Measurements from ENCODE around the gene SIRT1.
"Not testable (repeated sequence)": the region's sequence is repeated elsewhere in the genome, so short reads cannot be mapped to it uniquely, and the experiment has no call there.

SIRT1 gene

DNA sequence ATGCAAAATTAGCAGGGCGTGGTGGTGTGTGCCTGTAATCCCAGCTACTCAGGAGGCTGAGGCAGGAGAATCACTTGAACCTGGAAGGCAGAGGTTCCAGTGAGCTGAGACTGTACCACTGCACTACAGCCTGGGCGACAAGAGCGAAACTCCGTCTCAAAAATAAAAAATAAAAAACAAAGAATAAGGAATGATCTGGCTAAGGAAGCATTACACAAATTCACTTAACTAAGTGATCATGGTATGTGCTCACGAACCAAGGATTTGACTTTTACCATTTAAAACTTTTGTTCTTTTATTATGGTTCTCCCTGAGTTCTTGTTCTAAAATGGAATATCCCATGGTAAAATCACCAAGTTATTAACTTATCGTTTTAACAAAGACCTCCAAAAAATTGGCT lies 71.2 kb downstream of the SIRT1 start:
- no CpG with 5 or more reads among the region's 6 CpGs for WGBS (ENCODE audit: extremely low coverage, insufficient coverage, insufficient read length)
- H3K18ac ChIP-seq (ENCODE audit: low read length) = no peak overlapping the region
- peaks cover 2 to 6% of the 10 kb centered on the region in 2 experiments for H3K36me3 ChIP-seq (ENCODE audit: control insufficient read depth in 1 of 2, insufficient read depth in 2 of 2, low read length in 2 of 2)

DNA sequence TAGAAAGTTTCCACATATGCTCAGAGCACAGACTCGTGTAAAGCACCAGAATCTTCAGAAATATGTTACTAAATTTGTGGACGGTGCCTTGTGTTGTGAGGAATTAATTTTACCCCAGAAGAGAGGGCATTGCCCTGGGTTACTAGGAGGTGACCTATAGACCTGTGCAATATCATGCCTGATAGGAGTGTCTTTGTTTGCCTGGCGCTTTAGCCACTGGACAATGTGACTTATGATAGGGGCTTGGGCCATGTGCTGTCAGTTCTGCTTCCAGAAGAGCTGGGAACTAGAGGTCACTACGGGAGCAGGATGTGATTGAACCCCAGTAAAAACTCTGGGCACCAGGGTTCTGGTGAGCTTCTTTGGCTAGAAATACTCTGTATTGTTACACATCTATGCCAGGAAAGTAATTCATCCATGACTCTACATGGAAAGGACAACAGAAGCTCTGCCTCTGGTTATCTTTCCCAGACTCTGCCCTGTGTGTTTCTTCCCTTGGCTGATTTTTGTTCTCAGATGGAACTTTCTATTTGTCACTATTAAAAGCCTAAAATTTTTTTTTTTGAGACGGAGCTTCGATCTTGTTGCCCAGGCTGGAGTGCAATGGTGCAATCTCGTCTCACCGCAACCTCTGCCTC lies 75.5 kb downstream of the SIRT1 start:
- H4K91ac ChIP-seq (ENCODE audit: low read depth, low read length) = no peak overlapping the region
- no peak overlapping the region for H4K12ac ChIP-seq (ENCODE audit: low read depth, low read length)
- no peak overlapping the region for H3K4me3 ChIP-seq (ENCODE audit: low read depth, low read length)
- H2AK5ac ChIP-seq (ENCODE audit: low read length) = no peak overlapping the region
- H3K9me3 ChIP-seq (ENCODE audit: insufficient read depth, low read depth, low read length) = no peaks in the 10 kb centered on the region
- no CpG with 5 or more reads among the region's 8 CpGs for WGBS (ENCODE audit: extremely low coverage, insufficient coverage, insufficient read length)
- no peak overlapping the region for H3K14ac ChIP-seq (ENCODE audit: low read length)
- DNase-seq = no peak
- H3K4me2 ChIP-seq (ENCODE audit: low read length) = no peak overlapping the region
- H3K27ac ChIP-seq (ENCODE audit: low read depth, low read length) = no peak overlapping the region
- no peaks in the 10 kb centered on the region for H3K79me2 ChIP-seq (ENCODE audit: control insufficient read depth, insufficient read depth, low read length, poor library complexity)
- no peak overlapping the region for H2BK5ac ChIP-seq (ENCODE audit: low read depth, low read length, poor library complexity)
- H2BK12ac ChIP-seq (ENCODE audit: low read length) = no peak overlapping the region
- peaks cover 2 to 6% of the 10 kb centered on the region in 2 experiments for H3K36me3 ChIP-seq (ENCODE audit: control insufficient read depth in 1 of 2, insufficient read depth in 2 of 2, low read length in 2 of 2)
- no peak overlapping the region for H3K9ac ChIP-seq (ENCODE audit: low read length)
- no peaks in the 10 kb centered on the region for H3K4me1 ChIP-seq (ENCODE audit: control insufficient read depth in 1 of 2, insufficient read depth in 2 of 2, low read length in 2 of 2)
- H3K79me1 ChIP-seq (ENCODE audit: low read length) = no peaks in the 10 kb centered on the region
- H3K27me3 ChIP-seq (ENCODE audit: insufficient read depth, low read length) = no peaks in the 10 kb centered on the region
- H3K23ac ChIP-seq (ENCODE audit: low read length) = no peak overlapping the region
- H4K8ac ChIP-seq (ENCODE audit: low read depth, low read length) = no peak overlapping the region
- no peak overlapping the region for H3K4ac ChIP-seq (ENCODE audit: low read depth, low read length)
- H3K18ac ChIP-seq (ENCODE audit: low read length) = no peak overlapping the region
- no peak overlapping the region for H2AFZ ChIP-seq (ENCODE audit: insufficient read depth, low read length, poor library complexity)
- H2BK120ac ChIP-seq (ENCODE audit: insufficient read depth, low read length, poor library complexity) = no peak overlapping the region

More for the DNA sequence above, 71.2 kb downstream of the SIRT1 start:
- Histone ChIP-seq H3K27ac (ENCODE audit: low read depth, low read length) (no peak overlapping the region), H2AFZ (ENCODE audit: insufficient read depth, low read length, poor library complexity) (no peak overlapping the region), H3K79me2 (ENCODE audit: control insufficient read depth, insufficient read depth, low read length, poor library complexity) (no peaks in the 10 kb centered on the region), H3K4ac (ENCODE audit: low read depth, low read length) (no peak overlapping the region), H3K9me3 (ENCODE audit: insufficient read depth, low read depth, low read length) (no peaks in the 10 kb centered on the region), H4K91ac (ENCODE audit: low read depth, low read length) (no peak overlapping the region), H2BK120ac (ENCODE audit: insufficient read depth, low read length, poor library complexity) (no peak overlapping the region), H3K27me3 (ENCODE audit: insufficient read depth, low read length) (no peaks in the 10 kb centered on the region), H3K23ac (ENCODE audit: low read length) (no peak overlapping the region), H3K79me1 (ENCODE audit: low read length) (no peaks in the 10 kb centered on the region), H2BK5ac (ENCODE audit: low read depth, low read length, poor library complexity) (no peak overlapping the region), H3K14ac (ENCODE audit: low read length) (no peak overlapping the region), H3K4me1 (ENCODE audit: control insufficient read depth in 1 of 2, insufficient read depth in 2 of 2, low read length in 2 of 2) (no peaks in the 10 kb centered on the region), H4K8ac (ENCODE audit: low read depth, low read length) (no peak overlapping the region), H2AK5ac (ENCODE audit: low read length) (no peak overlapping the region), H3K9ac (ENCODE audit: low read length) (no peak overlapping the region), H3K4me3 (ENCODE audit: low read depth, low read length) (no peak overlapping the region), H3K4me2 (ENCODE audit: low read length) (no peak overlapping the region), H4K12ac (ENCODE audit: low read depth, low read length) (no peak overlapping the region), H2BK12ac (ENCODE audit: low read length) (no peak overlapping the region)
- no peak for DNase-seq

DNA sequence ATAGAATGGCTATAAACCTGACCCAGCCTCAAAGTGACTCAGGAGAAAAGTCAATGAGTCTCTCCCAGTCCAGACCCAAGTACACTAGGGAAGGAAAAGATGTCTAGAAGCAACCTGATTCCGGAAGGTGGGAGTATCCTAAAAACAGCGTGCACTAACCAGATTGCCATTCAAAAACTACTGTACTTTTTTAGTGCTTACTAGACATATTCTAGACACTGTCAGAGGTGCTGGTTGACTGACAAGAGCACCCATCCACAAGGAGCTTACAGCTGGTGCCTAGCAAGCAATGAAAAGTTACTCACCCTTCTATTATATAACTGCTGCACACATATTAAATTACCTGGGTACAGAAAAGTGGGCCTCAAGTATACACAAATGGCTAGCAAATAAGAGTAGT lies 81.0 kb downstream of the SIRT1 start:
- no peaks in the 10 kb centered on the region for H3K79me1 ChIP-seq (ENCODE audit: low read length)
- no peaks in the 10 kb centered on the region for H3K9me3 ChIP-seq (ENCODE audit: insufficient read depth, low read depth, low read length)
- H3K4me3 ChIP-seq (ENCODE audit: low read depth, low read length) = no peak overlapping the region
- no peak overlapping the region for H2AFZ ChIP-seq (ENCODE audit: insufficient read depth, low read length, poor library complexity)
- no peak overlapping the region for H3K23ac ChIP-seq (ENCODE audit: low read length)
- H3K4ac ChIP-seq (ENCODE audit: low read depth, low read length) = no peak overlapping the region
- no peaks in the 10 kb centered on the region for H3K79me2 ChIP-seq (ENCODE audit: control insufficient read depth, insufficient read depth, low read length, poor library complexity)
- no peak overlapping the region for H3K9ac ChIP-seq (ENCODE audit: low read length)
- peaks cover 3 to 6% of the 10 kb centered on the region in 2 experiments for H3K36me3 ChIP-seq (ENCODE audit: control insufficient read depth in 1 of 2, insufficient read depth in 2 of 2, low read length in 2 of 2)
- no peak overlapping the region for H3K14ac ChIP-seq (ENCODE audit: low read length)
- no peak overlapping the region for H2BK5ac ChIP-seq (ENCODE audit: low read depth, low read length, poor library complexity)
- no peaks in the 10 kb centered on the region for H3K4me1 ChIP-seq (ENCODE audit: control insufficient read depth in 1 of 2, insufficient read depth in 2 of 2, low read length in 2 of 2)
- H2BK12ac ChIP-seq (ENCODE audit: low read length) = no peak overlapping the region
- H4K12ac ChIP-seq (ENCODE audit: low read depth, low read length) = no peak overlapping the region
- no peak overlapping the region for H3K27ac ChIP-seq (ENCODE audit: low read depth, low read length)
- H2AK5ac ChIP-seq (ENCODE audit: low read length) = no peak overlapping the region
- no peak for DNase-seq
- WGBS (ENCODE audit: extremely low coverage, insufficient coverage, insufficient read length) = no CpG with 5 or more reads among the region's 2 CpGs
- no peak overlapping the region for H2BK120ac ChIP-seq (ENCODE audit: insufficient read depth, low read length, poor library complexity)
- no peaks in the 10 kb centered on the region for H3K27me3 ChIP-seq (ENCODE audit: insufficient read depth, low read length)
- no peak overlapping the region for H4K91ac ChIP-seq (ENCODE audit: low read depth, low read length)
- H4K8ac ChIP-seq (ENCODE audit: low read depth, low read length) = no peak overlapping the region
- no peak overlapping the region for H3K4me2 ChIP-seq (ENCODE audit: low read length)
- H3K18ac ChIP-seq (ENCODE audit: low read length) = no peak overlapping the region

DNA sequence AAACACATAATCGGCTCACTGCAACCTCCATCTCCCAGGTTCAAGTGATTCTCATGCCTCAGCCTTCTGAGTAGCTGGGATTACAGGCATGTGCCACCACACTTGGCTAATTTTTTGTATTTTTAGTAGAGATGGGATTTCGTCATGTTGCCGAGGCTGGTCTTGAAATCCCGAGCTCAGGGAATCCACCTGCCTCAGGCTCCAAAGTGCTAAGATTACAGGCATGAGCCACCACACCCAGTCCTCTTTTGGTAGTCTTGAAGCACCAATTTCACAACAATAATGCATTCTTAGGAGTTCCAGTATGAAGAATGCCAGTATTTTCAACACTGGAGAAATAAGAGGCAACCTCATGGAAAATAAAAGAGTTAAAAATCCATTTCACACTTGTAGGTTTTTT lies 81.6 kb downstream of the SIRT1 start:
- WGBS (ENCODE audit: extremely low coverage, insufficient coverage, insufficient read length) = no CpG with 5 or more reads among the region's 4 CpGs
- H3K9me3 ChIP-seq (ENCODE audit: insufficient read depth, low read depth, low read length); H3K18ac ChIP-seq (ENCODE audit: low read length); H3K9ac ChIP-seq (ENCODE audit: low read length); H3K4me1 ChIP-seq (ENCODE audit: control insufficient read depth in 1 of 2, insufficient read depth in 2 of 2, low read length in 2 of 2); H3K27me3 ChIP-seq (ENCODE audit: insufficient read depth, low read length); H3K23ac ChIP-seq (ENCODE audit: low read length); H2BK5ac ChIP-seq (ENCODE audit: low read depth, low read length, poor library complexity); H4K8ac ChIP-seq (ENCODE audit: low read depth, low read length); H4K91ac ChIP-seq (ENCODE audit: low read depth, low read length); H3K4me2 ChIP-seq (ENCODE audit: low read length); H2AFZ ChIP-seq (ENCODE audit: insufficient read depth, low read length, poor library complexity); H3K14ac ChIP-seq (ENCODE audit: low read length); H2BK12ac ChIP-seq (ENCODE audit: low read length); H3K36me3 ChIP-seq (ENCODE audit: control insufficient read depth in 1 of 2, insufficient read depth in 2 of 2, low read length in 2 of 2); H3K27ac ChIP-seq (ENCODE audit: low read depth, low read length); H2BK120ac ChIP-seq (ENCODE audit: insufficient read depth, low read length, poor library complexity); H3K79me2 ChIP-seq (ENCODE audit: control insufficient read depth, insufficient read depth, low read length, poor library complexity); H3K79me1 ChIP-seq (ENCODE audit: low read length); H3K4me3 ChIP-seq (ENCODE audit: low read depth, low read length); H3K4ac ChIP-seq (ENCODE audit: low read depth, low read length); H4K12ac ChIP-seq (ENCODE audit: low read depth, low read length); H2AK5ac ChIP-seq (ENCODE audit: low read length): not testable (repeated sequence)
- DNase-seq = peak; percentile 64 to 78

All from trophoblast cell (in vitro differentiated cells and primary cell).